Germinal center (tissue), 1 donor: ENCODE results near the gene ALDH1A3.

Experiments used
- DNase-seq: peaks from one replicate; pipeline ENCODE4 v3.0.0; 2012; ENCODE audit warnings: mixed read lengths, low spot score

Gene ALDH1A3

DNA sequence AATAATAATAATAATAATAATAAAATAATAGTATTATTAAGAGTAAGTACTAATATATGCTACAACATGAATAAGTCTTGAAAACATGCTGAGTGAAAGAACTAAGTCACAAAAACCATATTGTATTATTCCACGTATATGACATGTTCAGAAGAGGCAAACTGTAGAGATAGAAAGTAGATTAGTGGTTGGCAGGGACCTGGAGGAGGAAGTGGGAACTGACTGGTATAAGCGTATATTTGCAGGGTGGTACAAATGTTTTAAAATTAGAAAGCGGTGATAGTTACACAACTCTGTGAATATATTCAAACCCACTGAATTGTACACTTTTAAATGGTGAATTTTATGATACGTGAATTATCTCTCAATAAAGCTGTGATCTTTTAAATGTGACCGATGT lies 72.3 kb downstream of the ALDH1A3 start:
- DNase-seq, result peak; percentile 25

DNA sequence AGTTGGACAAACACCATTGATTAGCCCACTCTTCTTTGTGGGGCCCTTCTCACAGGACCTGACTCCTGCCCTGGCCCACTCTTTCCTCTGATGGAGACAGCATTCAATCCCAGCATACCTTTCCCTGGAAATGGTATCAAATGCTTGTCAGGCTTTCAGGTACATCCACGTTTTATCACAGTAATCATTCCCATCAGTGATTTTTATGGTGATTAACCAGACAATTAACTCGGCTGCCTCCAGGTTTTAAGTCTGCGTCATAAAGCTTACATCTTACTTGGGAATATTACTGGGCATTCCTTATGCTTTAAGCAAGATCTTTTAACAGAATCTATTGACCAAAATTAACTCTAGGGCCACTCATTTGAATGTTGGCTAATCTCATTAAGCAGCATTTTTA lies 72.9 kb downstream of the ALDH1A3 start:
- no peak for DNase-seq

DNA sequence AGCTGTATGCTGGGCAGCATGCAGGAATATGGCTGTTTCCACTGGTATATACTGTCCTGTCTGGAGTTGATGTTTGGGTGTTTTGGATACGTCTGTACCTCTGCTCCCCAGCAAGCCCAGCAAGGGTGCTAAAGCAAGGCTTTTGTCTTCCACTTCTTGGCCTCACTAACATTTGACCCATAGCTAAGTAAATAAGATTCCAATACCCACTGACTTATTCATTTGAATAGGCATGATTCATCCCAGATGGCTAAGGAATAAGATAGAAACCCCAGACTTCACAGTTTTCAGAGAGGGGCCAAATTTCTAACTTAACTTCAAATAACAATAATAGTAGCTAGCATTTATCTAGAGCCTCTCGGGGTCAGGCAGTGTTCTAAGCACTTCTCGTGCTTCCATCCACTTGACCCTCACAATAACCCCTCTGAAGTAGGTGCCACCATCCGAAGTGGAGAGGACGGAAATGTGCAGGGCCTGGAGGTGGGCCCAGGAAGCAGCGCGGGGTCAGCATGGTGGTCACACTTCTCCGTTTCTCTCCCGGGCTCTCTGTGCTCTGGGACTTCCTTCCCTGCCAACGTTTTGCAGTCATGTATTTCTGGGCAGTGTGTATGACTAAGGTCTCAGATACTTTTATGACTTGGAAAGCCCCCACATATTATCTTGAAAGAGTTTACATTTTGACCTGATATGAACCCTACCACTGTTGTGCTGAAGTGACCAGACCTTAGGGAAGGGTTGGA lies 78.9 kb downstream of the ALDH1A3 start:
- no peak for DNase-seq

DNA sequence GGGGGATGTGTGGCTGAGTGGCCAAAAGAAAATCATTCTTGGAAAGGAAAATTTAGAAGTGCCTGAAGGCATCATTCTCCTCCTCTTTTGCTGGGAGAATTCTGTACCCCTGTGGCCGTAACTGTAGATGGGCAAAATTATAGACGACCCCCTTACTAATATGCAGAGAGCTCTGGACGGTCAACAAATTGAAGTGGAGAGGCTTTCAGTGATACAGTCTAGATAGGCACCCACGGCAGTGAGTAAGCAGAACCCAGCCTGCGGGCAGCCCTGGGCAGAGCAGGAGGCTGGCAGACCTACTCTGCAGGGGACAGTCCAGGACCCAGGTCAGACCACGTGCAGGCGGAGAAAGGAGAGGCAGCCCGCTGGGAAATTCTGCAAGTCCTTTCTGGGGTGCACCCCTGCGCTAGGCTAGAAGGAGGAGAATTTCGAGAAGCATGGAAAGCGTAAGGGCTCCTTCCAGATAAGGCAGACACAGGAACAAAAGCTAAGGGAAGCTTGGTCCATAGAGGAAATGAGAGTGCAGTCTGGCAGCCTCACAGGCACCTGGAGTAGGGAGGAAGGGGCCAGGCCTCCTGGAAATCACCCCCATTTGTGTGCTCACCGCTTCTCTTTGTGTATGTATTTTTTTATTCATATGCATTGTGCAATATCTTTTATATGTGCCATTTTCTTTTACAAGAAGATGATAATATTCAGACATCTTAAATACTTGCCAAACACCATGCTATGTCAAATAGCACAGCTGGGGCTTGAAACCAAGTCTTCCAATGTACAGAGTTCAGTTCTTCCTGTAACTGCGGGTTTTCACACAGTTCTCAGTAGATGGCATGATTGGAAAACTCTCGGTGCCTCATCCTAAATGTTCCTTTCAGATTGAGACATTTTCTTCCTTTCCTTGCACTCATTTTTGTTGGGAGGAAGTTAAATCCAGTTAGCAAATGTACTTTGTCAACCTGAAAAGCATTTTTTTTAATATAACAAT lies 79.7 kb downstream of the ALDH1A3 start:
- DNase-seq, result no peak
